Astrocyte of the cerebellum (primary cell): ENCODE measurements around the gene RNF213.

Source experiments
- DNase-seq: peaks from one replicate; pipeline ENCODE4 v3.0.0-alpha.2; 2011; ENCODE audit warnings: low read depth
- H3K4me3 ChIP-seq: 2 replicates; pipeline ENCODE4 v1.5.1; 2011; ENCODE audit warnings: mild to moderate bottlenecking, low read depth, low read length, moderate library complexity
- in situ Hi-C: cut with HindIII; loops from 2 replicates; pipeline ENCODE4 v1.10.0; 2017; ENCODE audit warnings: low sequenced_read_pairs
- TF ChIP-seq, protein P1 (sequence below): IDR thresholded peaks from 2 replicates; pipeline ENCODE4 v1.5.1; 2012; ENCODE audit warnings: low read length, low read depth, moderate library complexity, mild to moderate bottlenecking; ENCODE audit errors: missing control alignments

The RNF213 gene

DNA sequence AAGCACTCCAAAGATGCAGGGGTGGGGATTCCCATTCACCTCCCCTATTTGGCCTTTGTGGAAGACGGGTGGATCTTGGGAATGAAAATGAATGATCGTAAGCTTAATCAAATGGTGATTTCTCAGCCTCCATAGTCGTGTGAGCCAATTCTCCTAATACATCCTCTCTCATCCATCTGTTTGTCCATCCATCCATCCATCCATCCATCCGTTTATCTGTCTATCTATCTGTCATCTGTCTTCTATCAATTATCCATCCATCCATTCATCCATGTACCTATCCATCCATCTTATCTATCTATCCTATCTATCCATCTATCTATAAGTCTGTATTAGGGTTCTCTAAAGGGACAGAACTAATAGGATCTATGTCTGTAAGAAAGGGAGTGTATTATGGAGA is 7.8 kb downstream of the RNF213 start:
- in situ Hi-C loops = no loop called here
- no peak for DNase-seq

DNA sequence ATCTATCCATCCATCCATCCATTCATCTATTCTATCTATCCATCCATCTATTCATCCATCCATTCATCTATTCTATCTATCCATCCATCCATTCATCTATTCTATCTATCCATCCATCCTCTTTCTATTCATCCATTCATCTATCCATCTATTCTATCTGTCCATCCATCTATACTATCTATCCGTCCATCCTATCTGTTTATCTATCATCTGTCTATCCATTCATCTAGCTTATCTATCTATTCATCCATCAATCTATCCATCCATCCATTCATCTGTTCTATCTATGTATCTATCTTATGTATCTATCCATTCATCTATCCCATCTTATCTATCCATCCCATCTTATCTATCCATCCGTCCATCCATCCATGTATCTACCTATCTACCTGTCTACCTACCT is 8.8 kb downstream of the RNF213 start:
- in situ Hi-C loops = no loop called here

More for the DNA sequence above, 7.8 kb downstream of the RNF213 start:
- no peak overlapping the region for H3K4me3 ChIP-seq
- TF ChIP-seq, protein P1, sequence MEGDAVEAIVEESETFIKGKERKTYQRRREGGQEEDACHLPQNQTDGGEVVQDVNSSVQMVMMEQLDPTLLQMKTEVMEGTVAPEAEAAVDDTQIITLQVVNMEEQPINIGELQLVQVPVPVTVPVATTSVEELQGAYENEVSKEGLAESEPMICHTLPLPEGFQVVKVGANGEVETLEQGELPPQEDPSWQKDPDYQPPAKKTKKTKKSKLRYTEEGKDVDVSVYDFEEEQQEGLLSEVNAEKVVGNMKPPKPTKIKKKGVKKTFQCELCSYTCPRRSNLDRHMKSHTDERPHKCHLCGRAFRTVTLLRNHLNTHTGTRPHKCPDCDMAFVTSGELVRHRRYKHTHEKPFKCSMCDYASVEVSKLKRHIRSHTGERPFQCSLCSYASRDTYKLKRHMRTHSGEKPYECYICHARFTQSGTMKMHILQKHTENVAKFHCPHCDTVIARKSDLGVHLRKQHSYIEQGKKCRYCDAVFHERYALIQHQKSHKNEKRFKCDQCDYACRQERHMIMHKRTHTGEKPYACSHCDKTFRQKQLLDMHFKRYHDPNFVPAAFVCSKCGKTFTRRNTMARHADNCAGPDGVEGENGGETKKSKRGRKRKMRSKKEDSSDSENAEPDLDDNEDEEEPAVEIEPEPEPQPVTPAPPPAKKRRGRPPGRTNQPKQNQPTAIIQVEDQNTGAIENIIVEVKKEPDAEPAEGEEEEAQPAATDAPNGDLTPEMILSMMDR = no peak

DNA sequence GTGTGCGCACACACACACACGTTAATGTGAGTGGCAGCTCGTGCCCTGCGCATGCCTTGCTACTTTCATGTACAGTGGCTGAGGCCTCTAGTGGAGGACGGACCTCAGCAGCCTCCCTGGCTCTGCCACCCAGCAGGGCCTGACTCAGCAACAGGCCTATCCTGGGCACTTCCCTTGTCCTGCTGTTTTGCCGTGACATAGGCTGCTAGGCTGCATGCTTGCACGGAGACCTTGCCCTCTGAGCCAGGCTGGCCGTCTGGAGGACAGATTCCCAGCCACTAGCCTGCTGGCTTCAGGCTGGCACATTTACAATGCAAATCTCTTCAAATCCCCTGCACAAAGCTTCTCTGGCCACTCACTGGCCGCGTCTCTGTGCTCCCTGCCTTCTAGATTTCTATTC is 9.5 kb downstream of the RNF213 start:
- no peak overlapping the region for H3K4me3 ChIP-seq
- TF ChIP-seq, protein P1 = no peak
- in situ Hi-C loops = no loop called here
- DNase-seq = no peak

More for the DNA sequence above, 8.8 kb downstream of the RNF213 start:
- no peak for DNase-seq
- H3K4me3 ChIP-seq = no peak overlapping the region
- TF ChIP-seq, protein P1 = no peak

DNA sequence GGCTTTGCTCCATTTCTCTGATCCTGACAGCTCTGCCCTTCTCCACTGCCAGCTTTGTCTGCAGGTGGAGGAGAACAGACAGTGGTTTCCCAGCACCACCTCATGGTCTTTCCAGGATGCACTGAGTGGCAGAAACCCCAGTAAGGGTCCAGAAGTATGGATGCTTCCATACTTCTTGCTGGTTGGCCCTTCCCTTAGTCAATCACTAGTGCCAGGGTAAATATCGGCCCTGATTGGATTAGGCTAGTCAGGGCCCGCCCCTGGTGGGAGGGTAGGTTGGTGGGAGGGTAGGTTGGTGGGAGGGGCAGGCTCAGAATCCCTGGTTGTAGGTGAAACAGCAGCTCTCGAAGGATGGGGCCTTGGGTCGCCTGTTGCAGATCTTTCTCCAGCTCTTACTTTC is 10.2 kb downstream of the RNF213 start:
- in situ Hi-C loops = no loop called here

DNA sequence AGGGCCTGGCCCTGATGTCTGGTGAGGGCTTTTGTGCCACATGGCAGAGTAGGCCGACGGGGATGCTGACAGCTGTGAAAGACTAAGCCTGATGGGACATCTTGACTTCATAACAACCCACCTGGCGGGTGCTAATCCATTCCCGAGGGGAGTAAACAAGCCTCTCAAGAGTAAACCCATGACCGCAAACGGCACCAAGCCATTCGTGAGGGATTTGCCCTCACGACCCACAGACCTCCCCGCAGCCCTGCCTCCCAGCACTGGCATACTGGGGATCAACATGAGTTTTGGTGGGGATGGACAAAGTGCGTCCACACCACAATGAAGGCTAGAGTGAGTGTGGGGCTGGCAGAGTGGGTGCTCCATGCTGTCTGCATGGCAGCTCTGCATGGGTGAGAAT is 11.7 kb downstream of the RNF213 start:
- in situ Hi-C loops = no loop called here
- H3K4me3 ChIP-seq = no peak overlapping the region
- DNase-seq = no peak
- TF ChIP-seq, protein P1 = no peak

More for the DNA sequence above, 10.2 kb downstream of the RNF213 start:
- no peak overlapping the region for H3K4me3 ChIP-seq
- TF ChIP-seq, protein P1 = no peak
- DNase-seq = no peak

DNA sequence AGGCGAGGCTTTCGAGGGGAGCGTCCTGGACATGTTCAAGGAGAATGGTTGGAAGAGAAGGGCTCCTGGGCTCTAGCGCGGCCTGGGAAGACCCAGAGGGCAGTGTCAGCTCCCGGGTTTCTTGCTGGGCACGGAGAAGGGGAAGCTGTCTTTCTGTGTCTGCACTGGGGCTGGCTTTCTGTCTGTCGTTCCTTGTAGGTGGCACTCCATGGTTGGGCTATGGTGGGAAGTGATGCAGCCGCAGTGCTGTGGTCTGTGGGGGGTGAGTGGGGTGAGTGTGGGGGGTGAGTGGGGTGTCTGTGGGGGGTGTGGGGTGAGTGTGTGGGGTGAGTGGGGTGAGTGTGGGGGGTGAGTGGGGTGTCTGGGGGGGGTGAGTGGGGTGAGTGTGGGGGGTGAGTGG is 13.7 kb downstream of the RNF213 start:
- TF ChIP-seq, protein P1 = no peak
- DNase-seq = no peak
- H3K4me3 ChIP-seq = no peak overlapping the region
- in situ Hi-C loops = no loop called here
